ENCODE results near the gene ZNF469.

The ZNF469 gene

GRCh38 chr16:88392616-88393015 lies 9.9 kb downstream of the ZNF469 start:
- no peak for DNase-seq (ENCODE audit: low read depth)

GRCh38 chr16:88393034-88393433 lies 10.3 kb downstream of the ZNF469 start:
- DNase-seq (ENCODE audit: low read depth): no peak

- DNase-seq (ENCODE audit: low read depth): no peak
These were observed 10.8 kb downstream of the ZNF469 start for GRCh38 chr16:88393571-88393970.

GRCh38 chr16:88394426-88394825 lies 11.7 kb downstream of the ZNF469 start:
- no peak for DNase-seq (ENCODE audit: low read depth)

GRCh38 chr16:88395669-88396584 lies 13.2 kb downstream of the ZNF469 start:
- DNase-seq (ENCODE audit: low read depth): no peak

GRCh38 chr16:88398170-88398873 lies 15.6 kb downstream of the ZNF469 start:
- DNase-seq (ENCODE audit: low read depth): no peak

GRCh38 chr16:88398874-88399178 lies 16.1 kb downstream of the ZNF469 start:
- no peak for DNase-seq (ENCODE audit: low read depth)

- no peak for DNase-seq (ENCODE audit: low read depth)
These were observed 17.4 kb downstream of the ZNF469 start for GRCh38 chr16:88400186-88400585.

- no peak for DNase-seq (ENCODE audit: low read depth)
These were observed 19.0 kb downstream of the ZNF469 start for GRCh38 chr16:88401604-88402246.

- DNase-seq (ENCODE audit: low read depth): no peak
These were observed 19.9 kb downstream of the ZNF469 start for GRCh38 chr16:88402551-88403240.

GRCh38 chr16:88403794-88404581 lies 21.2 kb downstream of the ZNF469 start:
- DNase-seq (ENCODE audit: low read depth): no peak

GRCh38 chr16:88404769-88405168 lies 22.0 kb downstream of the ZNF469 start:
- DNase-seq (ENCODE audit: low read depth): no peak

- no peak for DNase-seq (ENCODE audit: low read depth)
These were observed 22.7 kb downstream of the ZNF469 start for GRCh38 chr16:88405216-88406060.

- no peak for DNase-seq (ENCODE audit: low read depth)
These were observed 23.6 kb downstream of the ZNF469 start for GRCh38 chr16:88406096-88407041.

- no peak for DNase-seq (ENCODE audit: low read depth)
These were observed 24.3 kb downstream of the ZNF469 start for GRCh38 chr16:88407042-88407420.

GRCh38 chr16:88407807-88408206 lies 25.0 kb downstream of the ZNF469 start:
- DNase-seq (ENCODE audit: low read depth): no peak

- DNase-seq (ENCODE audit: low read depth): no peak
These were observed 25.9 kb downstream of the ZNF469 start for GRCh38 chr16:88408561-88409142.

GRCh38 chr16:88409296-88410065 lies 26.7 kb downstream of the ZNF469 start:
- no peak for DNase-seq (ENCODE audit: low read depth)

All from activated T-cell treated with anti-CD3 and anti-CD28 coated beads for 48 hours (primary cell).